Caki2 (cell line): ENCODE data around the gene IL18R1. TPM values are rescaled to one million over a fixed set of nuclear protein-coding genes. Genes with fewer than 3 reads are reported as not detected.

Experiments
- DNase-seq: peaks from one replicate; pipeline ENCODE4 v3.0.0-alpha.2; 2015; ENCODE audit warnings: low read depth
- in situ Hi-C: cut with HindIII; loops from 2 replicates; pipeline ENCODE4 v1.10.0; 2016; ENCODE audit warnings: low sequenced_read_pairs, low pct_unique_long_range_greater_than_20kb, mixed read lengths
- total RNA-seq: library from RNA; depleted of rRNA; stranded (reverse); fragments of >200 nt; shearing (Covaris generic); gene quantifications from 2 replicates; pipeline ENCODE4 v1.2.3, GENCODE V29; 2014; ENCODE audit warnings: low replicate concordance

The IL18R1 gene
- total RNA-seq, 1 experiment from 2014 or later, result 0.41 TPM

- in situ Hi-C loops, result no loop called here
- no peak for DNase-seq
Measured at GRCh38 chr2:102340778-102341177, 14.8 kb upstream of the IL18R1 start.

DNA sequence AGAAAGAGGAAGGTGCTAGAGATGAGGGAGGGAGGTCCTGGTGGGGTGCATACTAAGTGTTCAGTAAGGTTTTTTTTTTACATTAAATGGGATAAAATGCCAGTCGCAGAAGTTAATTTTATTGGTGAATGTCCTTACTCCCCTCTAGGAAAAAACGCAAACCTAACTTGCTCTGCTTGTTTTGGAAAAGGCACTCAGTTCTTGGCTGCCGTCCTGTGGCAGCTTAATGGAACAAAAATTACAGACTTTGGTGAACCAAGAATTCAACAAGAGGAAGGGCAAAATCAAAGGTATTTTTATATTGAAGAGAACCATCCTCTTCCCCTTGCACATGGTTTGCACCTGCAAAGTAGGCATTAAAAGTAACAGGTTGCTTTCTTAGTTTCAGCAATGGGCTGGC is 12.7 kb upstream of the IL18R1 start:
- in situ Hi-C loops, result no loop called here
- no peak for DNase-seq

DNA sequence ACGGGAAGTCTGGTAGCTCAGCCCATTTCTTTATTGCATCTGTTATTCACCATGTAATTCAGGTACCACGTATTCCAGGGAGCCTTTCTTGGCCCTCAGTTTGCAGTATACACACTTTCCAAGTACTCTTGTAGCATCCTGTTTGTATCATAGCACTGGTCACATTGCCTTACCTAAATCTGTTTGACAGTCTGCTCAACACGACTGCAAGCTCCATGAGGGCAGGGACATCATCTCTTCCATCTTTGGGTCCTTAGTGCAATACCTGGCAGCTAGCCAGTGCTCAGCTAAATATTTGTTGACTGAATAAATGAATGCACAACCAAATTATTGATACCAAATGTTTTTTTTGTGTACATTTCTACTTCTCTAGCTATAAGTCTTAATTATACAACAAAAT is 11.2 kb upstream of the IL18R1 start:
- DNase-seq, result no peak
- in situ Hi-C loops, result no loop called here

GRCh38 chr2:102345329-102345920 is 10.2 kb upstream of the IL18R1 start:
- in situ Hi-C loops, result no loop called here
- no peak for DNase-seq

GRCh38 chr2:102346381-102347130 is 9.0 kb upstream of the IL18R1 start:
- in situ Hi-C loops, result no loop called here
- DNase-seq, result no peak

DNA sequence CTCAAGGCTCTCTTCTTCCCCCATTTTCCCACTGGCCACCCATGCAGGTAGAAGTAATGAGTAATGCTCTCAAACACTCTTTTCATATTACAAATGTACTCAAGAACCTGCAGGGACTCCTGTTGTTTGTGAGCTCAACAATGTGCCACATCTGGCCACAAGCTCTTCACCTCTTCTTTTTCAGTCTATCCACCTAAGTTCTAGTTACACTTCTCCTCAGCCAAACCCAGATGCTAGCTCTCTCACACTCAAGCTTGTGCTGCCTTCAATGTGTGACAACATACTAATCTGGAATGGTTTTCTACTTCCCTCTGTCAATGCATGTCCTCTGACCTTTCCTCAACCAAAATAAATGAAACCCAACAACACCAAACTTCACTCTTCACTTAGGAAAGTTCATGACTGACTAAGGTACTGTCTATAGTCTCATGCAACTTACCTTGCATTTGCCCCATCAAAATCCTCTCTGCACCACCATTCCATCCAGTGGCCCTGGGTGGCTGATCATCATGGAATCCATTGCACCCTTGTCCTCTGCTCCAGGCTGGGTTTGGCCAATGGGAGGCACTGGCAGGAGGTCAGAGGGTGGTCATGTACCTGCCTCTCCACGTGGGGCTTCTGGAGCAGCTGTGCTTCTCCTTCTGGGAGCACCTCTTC is 5.3 kb upstream of the IL18R1 start:
- DNase-seq, result no peak
- in situ Hi-C loops, result no loop called here

- in situ Hi-C loops, result no loop called here
- no peak for DNase-seq
Measured at GRCh38 chr2:102356381-102356712, 751 bp downstream of the IL18R1 start.

GRCh38 chr2:102356741-102357140 is 1.1 kb downstream of the IL18R1 start:
- in situ Hi-C loops, result no loop called here
- DNase-seq, result no peak

DNA sequence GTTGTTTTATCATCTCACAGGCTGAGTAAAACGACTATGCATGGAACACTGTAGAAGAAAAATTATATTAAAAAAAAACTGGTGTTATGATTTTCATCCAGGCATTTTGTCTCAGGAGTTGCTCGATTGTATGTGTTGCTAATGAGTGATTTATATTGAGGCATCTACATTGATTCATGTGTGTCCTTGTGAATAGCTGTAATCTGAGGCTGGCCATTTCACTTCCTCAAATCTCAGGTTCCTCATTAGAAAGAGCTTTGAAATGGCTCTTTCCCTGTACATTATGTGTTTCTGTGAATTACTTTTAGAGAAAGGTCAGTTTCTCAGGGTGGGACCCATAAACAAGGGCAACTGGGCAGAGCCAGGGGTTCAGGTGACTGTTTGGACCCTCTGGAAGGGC is 2.3 kb downstream of the IL18R1 start:
- no peak for DNase-seq
- in situ Hi-C loops, result no loop called here

DNA sequence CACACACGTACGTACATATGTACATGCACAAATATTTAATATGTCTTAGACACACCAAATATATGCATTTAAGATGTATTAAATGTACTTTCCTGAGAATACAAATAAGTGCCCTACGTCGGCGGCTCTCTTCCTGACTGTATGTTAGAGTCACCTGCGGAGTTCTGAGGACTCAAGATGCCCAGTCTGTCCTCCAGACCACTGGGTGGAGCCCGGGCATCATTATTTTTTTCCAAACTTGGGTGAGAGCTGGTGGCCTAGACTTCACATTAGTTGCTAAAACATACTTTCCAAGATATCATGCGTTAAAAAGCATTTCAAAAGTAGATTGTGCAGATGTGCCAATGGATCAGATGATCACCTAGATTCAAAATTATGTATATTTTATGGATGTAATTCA is 2.9 kb downstream of the IL18R1 start:
- in situ Hi-C loops, result no loop called here
- DNase-seq, result no peak

GRCh38 chr2:102359527-102359926 is 3.9 kb downstream of the IL18R1 start:
- DNase-seq, result no peak
- in situ Hi-C loops, result no loop called here

DNA sequence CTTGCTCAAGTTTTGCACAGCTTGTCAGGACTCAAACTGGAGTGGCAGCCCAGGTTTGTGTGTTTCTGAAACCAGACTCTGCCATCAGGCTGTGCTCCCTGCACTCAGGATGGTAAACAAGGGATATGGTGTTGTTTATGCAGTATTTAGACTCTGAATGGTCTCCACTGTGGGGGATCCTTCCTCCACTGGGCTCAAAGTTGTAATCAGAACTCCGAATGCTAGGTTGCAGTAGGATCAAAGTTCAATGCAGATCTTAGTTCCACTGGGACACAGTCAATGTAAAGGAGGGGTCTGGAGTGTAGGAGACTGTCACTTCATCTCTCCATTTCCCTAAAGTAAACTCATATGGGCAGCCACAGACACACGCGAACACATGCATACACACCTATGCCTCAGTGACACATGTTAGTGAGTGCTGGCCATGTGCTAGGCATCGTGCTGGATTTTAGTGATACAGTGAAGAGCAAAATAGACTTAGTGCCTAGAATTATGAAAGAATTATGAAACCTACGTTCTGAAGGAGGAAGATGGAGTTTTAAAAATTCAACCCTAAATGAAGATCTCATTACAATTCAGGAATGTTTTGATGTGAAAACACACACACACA is 6.1 kb downstream of the IL18R1 start:
- no peak for DNase-seq
- in situ Hi-C loops, result no loop called here

- in situ Hi-C loops, result no loop called here
Measured at GRCh38 chr2:102365763-102366162, 10.2 kb downstream of the IL18R1 start.

GRCh38 chr2:102366406-102367112 is 11.0 kb downstream of the IL18R1 start:
- DNase-seq, result no peak
- in situ Hi-C loops, result no loop called here

More at GRCh38 chr2:102365763-102366162, 10.2 kb downstream of the IL18R1 start:
- no peak for DNase-seq

GRCh38 chr2:102367331-102367971 is 11.9 kb downstream of the IL18R1 start:
- in situ Hi-C loops, result no loop called here
- no peak for DNase-seq

GRCh38 chr2:102368461-102369109 is 13.0 kb downstream of the IL18R1 start:
- in situ Hi-C loops, result no loop called here
- DNase-seq, result no peak

- no peak for DNase-seq
- in situ Hi-C loops, result no loop called here
Measured at GRCh38 chr2:102369866-102370265, 14.3 kb downstream of the IL18R1 start.

DNA sequence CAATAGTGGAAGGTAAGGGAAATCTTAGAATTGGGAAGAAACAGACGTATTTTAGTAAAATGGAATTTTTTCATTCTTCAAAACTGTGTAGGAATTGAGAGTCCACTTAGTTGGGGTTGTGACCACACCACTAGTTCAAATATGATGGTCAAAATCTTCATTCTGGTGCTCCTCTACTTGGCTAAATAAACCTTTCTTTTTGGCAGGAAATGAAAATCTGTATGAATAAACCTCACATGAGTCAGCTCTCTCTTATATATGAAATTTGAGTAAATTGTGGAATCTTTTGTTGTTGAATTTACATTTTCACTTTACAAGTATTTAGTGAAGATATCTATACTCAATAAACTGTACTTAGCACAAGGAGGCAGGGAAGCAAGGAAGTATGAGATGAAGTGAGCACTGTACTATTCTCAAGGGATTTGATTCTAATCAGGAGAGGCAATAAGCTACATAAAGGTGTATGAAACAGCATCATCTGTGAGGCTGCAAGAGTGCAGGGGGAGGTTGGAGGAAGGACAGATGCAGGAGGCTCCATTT is 20.5 kb downstream of the IL18R1 start:
- no peak for DNase-seq
- in situ Hi-C loops, result no loop called here
